Parathyroid adenoma (tissue), 2 donors: Measurements from ENCODE around the gene ITGA8.

Experiments used
- H2AFZ ChIP-seq: fragments of 300-600 bp; sonication (generic); one replicate; pipeline ENCODE4 v1.7.0; 2017; ENCODE audit warnings: antibody characterized with exemption, mild to moderate bottlenecking
- H3K27ac ChIP-seq: fragments of 300-600 bp; sonication (generic); one replicate; pipeline ENCODE4 v1.7.0; 2017
- H3K27me3 ChIP-seq: fragments of 300-600 bp; sonication (generic); one replicate; pipeline ENCODE4 v1.7.0; 2017; ENCODE audit warnings: low read length; ENCODE audit not compliant: control insufficient read depth, insufficient read depth
- H3K36me3 ChIP-seq: fragments of 300-600 bp; sonication (generic); one replicate; pipeline ENCODE4 v1.7.0; 2017; ENCODE audit warnings: low read length; ENCODE audit not compliant: control insufficient read depth, insufficient read depth
- H3K4me1 ChIP-seq: fragments of 300-600 bp; sonication (generic); one replicate; pipeline ENCODE4 v1.7.0; 2017; ENCODE audit warnings: control low read depth
- H3K4me2 ChIP-seq: fragments of 300-600 bp; sonication (generic); one replicate; pipeline ENCODE4 v1.7.0; 2017; ENCODE audit warnings: low read length
- H3K4me3 ChIP-seq: fragments of 300-600 bp; sonication (generic); one replicate; pipeline ENCODE4 v1.7.0; 2017; ENCODE audit warnings: low read depth, low read length
- H3K79me2 ChIP-seq: fragments of 300-600 bp; sonication (generic); one replicate; pipeline ENCODE4 v1.7.0; 2017; ENCODE audit warnings: control low read depth
- H3K9ac ChIP-seq: fragments of 300-600 bp; sonication (generic); one replicate; pipeline ENCODE4 v1.7.0; 2017; ENCODE audit warnings: mild to moderate bottlenecking
- H3K9me3 ChIP-seq: fragments of 300-600 bp; sonication (generic); one replicate; pipeline ENCODE4 v1.7.0; 2017; ENCODE audit warnings: low read length; ENCODE audit not compliant: control insufficient read depth
- TF ChIP-seq, protein P1 (sequence below): fragments of 300-600 bp; sonication (generic); IDR thresholded peaks from one replicate; pipeline ENCODE4 v1.7.0; 2017; ENCODE audit warnings: antibody characterized with exemption, mild to moderate bottlenecking
- donor health status: primary hyperparathyroidism.

Gene ITGA8

DNA sequence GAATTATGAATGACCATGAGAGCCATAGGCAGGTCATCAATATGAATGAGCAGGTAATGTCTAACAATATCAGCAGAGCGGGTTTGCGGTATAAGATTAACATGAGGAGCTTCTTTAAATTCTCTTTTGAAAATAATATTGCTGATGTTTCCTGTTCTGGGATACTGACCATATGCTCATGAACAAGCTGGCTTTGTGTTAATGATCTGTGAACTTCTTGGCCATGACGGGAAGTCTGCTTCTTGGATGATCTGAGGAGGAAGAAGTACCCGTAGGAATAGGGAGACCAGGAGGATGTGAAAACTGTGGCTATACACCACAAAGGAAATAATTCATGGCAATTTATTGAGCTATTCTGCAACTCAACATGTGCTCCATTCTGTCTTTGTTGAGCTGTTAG, 38.6 kb downstream of the ITGA8 start:
- H3K27ac ChIP-seq: no peak overlapping the region
- no peak overlapping the region for H3K4me2 ChIP-seq
- TF ChIP-seq, protein P1, sequence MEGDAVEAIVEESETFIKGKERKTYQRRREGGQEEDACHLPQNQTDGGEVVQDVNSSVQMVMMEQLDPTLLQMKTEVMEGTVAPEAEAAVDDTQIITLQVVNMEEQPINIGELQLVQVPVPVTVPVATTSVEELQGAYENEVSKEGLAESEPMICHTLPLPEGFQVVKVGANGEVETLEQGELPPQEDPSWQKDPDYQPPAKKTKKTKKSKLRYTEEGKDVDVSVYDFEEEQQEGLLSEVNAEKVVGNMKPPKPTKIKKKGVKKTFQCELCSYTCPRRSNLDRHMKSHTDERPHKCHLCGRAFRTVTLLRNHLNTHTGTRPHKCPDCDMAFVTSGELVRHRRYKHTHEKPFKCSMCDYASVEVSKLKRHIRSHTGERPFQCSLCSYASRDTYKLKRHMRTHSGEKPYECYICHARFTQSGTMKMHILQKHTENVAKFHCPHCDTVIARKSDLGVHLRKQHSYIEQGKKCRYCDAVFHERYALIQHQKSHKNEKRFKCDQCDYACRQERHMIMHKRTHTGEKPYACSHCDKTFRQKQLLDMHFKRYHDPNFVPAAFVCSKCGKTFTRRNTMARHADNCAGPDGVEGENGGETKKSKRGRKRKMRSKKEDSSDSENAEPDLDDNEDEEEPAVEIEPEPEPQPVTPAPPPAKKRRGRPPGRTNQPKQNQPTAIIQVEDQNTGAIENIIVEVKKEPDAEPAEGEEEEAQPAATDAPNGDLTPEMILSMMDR: no peak
- H2AFZ ChIP-seq: no peak overlapping the region
- no peak overlapping the region for H3K4me3 ChIP-seq
- no peak overlapping the region for H3K9ac ChIP-seq
- no peaks in the 10 kb centered on the region for H3K79me2 ChIP-seq
- no peaks in the 10 kb centered on the region for H3K27me3 ChIP-seq
- no peaks in the 10 kb centered on the region for H3K36me3 ChIP-seq
- H3K4me1 ChIP-seq: peaks cover 17% of the 10 kb centered on the region
- H3K9me3 ChIP-seq: no peaks in the 10 kb centered on the region

DNA sequence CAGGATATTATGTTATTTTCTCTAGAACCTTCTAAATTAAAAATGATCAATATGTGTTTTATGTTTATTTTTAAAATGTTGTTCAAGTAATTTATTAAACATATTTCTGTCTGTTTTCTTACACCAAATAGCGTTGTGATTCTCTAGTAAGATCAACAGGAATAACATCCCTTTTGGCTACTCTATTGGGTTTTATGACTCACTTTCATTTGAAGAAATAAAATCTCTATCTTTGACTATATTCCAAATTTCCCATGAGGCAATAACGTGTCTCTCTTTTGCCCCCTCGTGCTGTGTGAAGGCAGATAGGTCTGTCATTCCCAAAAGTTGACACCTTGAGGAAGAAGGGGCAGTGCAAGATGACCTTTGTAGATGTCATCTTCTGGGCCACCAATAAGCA, 40.9 kb downstream of the ITGA8 start:
- H3K9me3 ChIP-seq: no peaks in the 10 kb centered on the region
- H2AFZ ChIP-seq: no peak overlapping the region
- no peak overlapping the region for H3K9ac ChIP-seq
- H3K4me2 ChIP-seq: no peak overlapping the region
- no peak overlapping the region for H3K27ac ChIP-seq
- TF ChIP-seq, protein P1: no peak
- H3K4me3 ChIP-seq: no peak overlapping the region
- no peaks in the 10 kb centered on the region for H3K36me3 ChIP-seq
- peaks cover 10% of the 10 kb centered on the region for H3K4me1 ChIP-seq
- no peaks in the 10 kb centered on the region for H3K79me2 ChIP-seq
- H3K27me3 ChIP-seq: no peaks in the 10 kb centered on the region

DNA sequence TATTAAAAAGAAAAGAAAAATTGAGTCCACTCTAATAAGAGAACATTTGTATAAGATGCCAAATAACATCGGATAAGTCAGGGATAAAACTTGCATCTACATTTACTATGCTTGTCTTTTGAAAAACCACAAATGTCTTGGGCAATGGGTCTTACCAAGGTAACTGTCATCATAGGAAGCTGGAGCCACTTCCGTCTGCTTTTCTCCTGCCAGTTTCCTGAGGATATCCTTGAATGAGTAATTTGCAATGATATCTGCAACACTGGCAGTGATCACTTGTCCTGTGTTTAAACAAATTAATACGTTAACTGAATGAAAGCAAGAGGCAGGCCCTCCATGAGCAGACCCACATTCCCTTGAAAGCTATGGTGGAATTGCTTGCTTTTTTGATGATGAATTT, 47.3 kb downstream of the ITGA8 start:
- TF ChIP-seq, protein P1: no peak
- Histone ChIP-seq H3K36me3 (no peaks in the 10 kb centered on the region), H3K27me3 (no peaks in the 10 kb centered on the region)

DNA sequence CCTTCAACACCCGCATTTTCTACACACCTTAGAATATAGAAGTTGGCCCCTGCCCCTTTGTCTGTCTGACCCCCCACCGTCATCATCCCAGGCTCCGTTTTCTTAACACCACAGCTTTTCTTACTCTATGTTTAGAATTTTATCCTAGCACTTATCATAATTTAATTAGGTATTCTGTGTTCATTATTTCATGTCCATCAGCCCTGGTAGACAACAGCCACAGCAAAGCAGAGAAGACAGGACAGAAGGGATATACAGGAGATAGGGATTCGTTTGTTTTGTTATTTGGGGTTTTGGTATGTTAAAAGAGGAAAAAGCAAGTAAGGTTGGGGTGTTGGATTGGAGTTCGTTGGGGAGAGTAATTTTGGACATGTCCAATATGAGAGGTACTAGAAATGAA, 48.8 kb downstream of the ITGA8 start:
- H3K9ac ChIP-seq: no peak overlapping the region
- TF ChIP-seq, protein P1: no peak

More for the DNA sequence above, 47.3 kb downstream of the ITGA8 start:
- no peak overlapping the region for H3K4me2 ChIP-seq
- no peak overlapping the region for H3K4me3 ChIP-seq
- no peak overlapping the region for H3K9ac ChIP-seq
- no peaks in the 10 kb centered on the region for H3K9me3 ChIP-seq
- H3K27ac ChIP-seq: no peak overlapping the region
- H3K4me1 ChIP-seq: no peaks in the 10 kb centered on the region
- no peaks in the 10 kb centered on the region for H3K79me2 ChIP-seq
- no peak overlapping the region for H2AFZ ChIP-seq

DNA sequence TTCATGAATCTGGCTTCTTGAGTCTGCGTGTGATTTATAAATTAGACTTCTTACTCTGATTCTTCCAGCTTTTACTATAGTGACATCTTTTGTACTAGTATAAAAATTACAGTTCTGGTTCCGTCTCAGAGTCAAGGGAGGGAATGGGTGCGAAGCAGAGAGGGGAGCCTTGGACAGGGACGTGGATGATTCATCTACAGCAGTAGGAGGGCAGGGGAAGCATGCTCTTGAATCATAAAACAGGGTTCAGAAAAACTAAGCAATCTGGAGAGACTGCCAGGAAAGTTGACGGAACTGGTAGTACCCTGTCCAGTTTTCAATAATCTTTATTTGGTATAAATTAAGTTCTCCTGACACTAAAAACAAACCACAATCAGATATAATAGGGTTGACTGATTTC, 58.1 kb downstream of the ITGA8 start:
- Histone ChIP-seq H3K27ac (no peak overlapping the region), H3K4me1 (no peaks in the 10 kb centered on the region), H3K79me2 (no peaks in the 10 kb centered on the region), H3K27me3 (no peaks in the 10 kb centered on the region), H3K9ac (no peak overlapping the region), H3K4me3 (no peak overlapping the region), H2AFZ (no peak overlapping the region), H3K4me2 (no peak overlapping the region), H3K9me3 (no peaks in the 10 kb centered on the region), H3K36me3 (no peaks in the 10 kb centered on the region)
- TF ChIP-seq, protein P1: no peak

More for the DNA sequence above, 48.8 kb downstream of the ITGA8 start:
- H3K4me3 ChIP-seq: no peak overlapping the region
- no peak overlapping the region for H2AFZ ChIP-seq
- no peak overlapping the region for H3K4me2 ChIP-seq
- no peaks in the 10 kb centered on the region for H3K36me3 ChIP-seq
- H3K4me1 ChIP-seq: no peaks in the 10 kb centered on the region
- no peak overlapping the region for H3K27ac ChIP-seq
- no peaks in the 10 kb centered on the region for H3K27me3 ChIP-seq
- H3K9me3 ChIP-seq: no peaks in the 10 kb centered on the region
- no peaks in the 10 kb centered on the region for H3K79me2 ChIP-seq
